GM15510 (cell line): Measurements from ENCODE around the gene PNPLA8.

Source experiments
- POLR2A ChIP-seq: IDR thresholded peaks from 3 replicates; pipeline ENCODE4 v1.6.1; 2011; ENCODE audit warnings: borderline replicate concordance; ENCODE audit not compliant: insufficient read length; ENCODE audit errors: extremely low read depth

The PNPLA8 gene

DNA sequence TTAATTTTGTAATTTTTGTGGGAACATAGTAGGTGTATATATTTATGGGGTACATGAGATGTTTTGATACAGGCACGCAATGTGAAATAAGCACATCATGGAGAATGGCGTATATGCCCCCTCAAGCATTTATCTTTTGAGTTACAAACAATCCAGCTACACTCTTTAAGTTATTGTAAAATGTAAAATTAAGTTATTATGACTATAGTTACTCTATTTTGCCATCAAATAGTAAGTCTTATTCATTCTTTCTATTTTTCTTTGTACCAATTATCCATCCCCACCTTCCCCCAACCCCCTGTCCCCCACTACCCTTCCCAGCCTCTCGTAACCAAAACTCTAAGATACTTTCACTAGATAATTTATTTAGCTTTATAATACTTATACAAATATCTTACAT is 7.8 kb upstream of the PNPLA8 start:
- TF ChIP-seq POLR2A: no peak

- no peak for TF ChIP-seq POLR2A
Observed at GRCh38 chr7:108529341-108529740, 3.4 kb upstream of the PNPLA8 start.

DNA sequence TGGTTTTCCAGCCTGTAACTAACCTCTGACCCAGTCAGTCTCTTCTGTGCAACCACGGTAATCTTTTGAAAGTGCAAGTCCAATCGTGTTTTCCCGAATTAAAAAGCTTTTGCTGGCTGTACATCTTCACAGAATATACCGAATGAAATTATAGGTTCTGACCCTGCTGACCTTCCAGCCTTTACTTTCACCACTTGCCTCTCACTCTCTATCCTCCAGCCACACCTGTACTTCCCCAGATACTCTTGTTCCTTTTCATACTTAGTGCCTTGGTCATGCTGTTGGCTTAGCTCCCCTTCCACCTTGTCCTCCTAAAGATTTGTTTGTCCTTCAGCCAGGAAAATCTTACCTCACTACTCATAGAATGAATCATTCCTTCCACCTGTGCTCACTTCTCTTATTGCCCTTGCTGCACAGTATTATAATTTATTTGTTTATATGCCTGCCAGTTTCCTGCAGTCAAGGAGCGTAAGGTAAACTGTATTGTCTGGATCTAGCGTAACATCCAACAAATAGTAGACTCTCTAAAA is 2.3 kb upstream of the PNPLA8 start:
- no peak for TF ChIP-seq POLR2A

DNA sequence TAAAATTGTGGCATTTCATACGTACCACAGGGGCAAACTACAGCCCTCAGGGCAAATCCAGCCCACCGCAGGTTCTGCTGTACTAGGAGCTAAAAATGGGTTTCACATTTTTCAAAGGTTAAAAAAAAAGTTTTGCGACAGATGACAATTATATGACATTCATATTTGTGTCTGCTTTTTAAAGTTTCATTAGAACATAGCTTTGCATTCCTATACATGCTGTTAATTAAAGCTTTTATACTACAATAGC is 758 bp upstream of the PNPLA8 start:
- no peak for TF ChIP-seq POLR2A

GRCh38 chr7:108525327-108525984 is 479 bp downstream of the PNPLA8 start:
- no peak for TF ChIP-seq POLR2A

- TF ChIP-seq POLR2A: no peak
Observed at GRCh38 chr7:108522780-108523179, 3.2 kb downstream of the PNPLA8 start.

DNA sequence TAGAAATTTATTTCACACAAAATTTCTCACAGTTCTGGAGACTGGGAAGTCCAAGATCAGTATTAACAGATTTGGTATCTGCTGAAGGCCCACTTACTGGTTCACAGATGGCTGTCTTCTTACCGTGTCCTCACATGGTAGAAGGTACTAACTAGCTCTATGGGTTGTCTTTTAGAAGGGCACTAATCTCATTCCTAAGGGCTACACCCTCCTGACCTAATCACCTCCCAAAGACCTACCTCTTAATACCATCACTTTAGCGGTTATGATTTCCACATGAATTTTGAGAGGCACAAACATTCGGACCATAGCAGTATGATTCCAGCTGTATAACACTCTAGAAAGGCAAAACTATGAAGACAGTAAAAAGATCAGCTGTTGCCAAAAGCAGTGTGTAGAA is 8.0 kb downstream of the PNPLA8 start:
- no peak for TF ChIP-seq POLR2A

DNA sequence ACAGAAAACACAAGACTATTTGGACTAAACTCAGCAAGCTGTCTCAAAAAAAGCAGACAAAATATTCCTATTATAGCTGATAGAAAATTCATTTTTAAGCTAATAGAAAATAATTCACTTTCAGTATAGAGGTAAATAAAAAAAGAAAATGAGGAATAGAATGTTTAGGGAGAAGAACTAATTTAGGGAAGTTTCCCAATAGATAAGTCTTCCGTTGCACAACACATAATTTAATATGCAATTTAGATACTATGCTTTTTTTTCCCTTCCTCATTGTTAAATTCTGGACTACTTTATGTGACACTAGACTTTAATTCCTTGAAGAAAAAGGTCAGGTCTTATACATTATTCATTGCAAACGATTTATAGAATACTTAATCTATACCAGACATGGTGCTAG is 10.3 kb downstream of the PNPLA8 start:
- TF ChIP-seq POLR2A: no peak

DNA sequence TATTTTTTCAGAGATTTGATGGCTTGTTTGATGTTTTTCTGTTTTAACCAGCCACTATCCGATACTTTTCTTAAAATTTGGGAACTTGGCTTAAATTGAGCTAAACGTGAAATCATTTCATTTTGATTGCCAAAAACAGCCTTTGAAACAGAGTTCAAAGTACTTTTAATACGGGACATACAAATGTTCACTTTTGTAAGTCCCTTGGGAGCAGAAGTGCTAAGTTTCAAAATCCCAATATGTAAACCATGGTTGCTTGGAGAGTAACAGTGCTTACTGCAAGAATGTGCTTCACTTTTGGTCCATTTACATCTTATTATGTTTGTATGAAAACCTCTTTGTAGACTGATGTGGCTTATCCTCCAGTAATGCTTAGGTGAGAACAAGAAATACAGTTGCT is 10.9 kb downstream of the PNPLA8 start:
- no peak for TF ChIP-seq POLR2A

GRCh38 chr7:108511939-108512338 is 14.0 kb downstream of the PNPLA8 start:
- TF ChIP-seq POLR2A: no peak

- no peak for TF ChIP-seq POLR2A
Observed at GRCh38 chr7:108503112-108504026, 22.6 kb downstream of the PNPLA8 start.

GRCh38 chr7:108499566-108499965 is 26.4 kb downstream of the PNPLA8 start:
- TF ChIP-seq POLR2A: no peak

DNA sequence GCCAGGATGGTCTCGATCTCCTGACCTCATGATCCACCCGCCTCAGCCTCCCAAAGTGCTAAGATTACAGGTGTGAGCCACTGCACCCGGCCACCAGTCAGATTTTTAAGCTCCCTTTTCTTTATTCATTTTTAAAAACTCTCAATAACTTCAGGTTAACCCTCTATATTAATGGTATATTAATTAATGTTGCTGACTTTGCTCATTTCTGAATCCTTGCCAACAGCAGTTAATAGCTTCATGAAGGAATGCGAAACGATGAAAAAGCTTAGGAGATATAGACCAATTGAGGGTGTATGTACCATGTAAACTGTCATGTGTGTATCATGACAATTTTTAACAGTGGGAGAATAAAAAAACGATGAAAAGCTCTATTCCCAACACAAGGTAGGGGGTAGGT is 27.5 kb downstream of the PNPLA8 start:
- TF ChIP-seq POLR2A: no peak

DNA sequence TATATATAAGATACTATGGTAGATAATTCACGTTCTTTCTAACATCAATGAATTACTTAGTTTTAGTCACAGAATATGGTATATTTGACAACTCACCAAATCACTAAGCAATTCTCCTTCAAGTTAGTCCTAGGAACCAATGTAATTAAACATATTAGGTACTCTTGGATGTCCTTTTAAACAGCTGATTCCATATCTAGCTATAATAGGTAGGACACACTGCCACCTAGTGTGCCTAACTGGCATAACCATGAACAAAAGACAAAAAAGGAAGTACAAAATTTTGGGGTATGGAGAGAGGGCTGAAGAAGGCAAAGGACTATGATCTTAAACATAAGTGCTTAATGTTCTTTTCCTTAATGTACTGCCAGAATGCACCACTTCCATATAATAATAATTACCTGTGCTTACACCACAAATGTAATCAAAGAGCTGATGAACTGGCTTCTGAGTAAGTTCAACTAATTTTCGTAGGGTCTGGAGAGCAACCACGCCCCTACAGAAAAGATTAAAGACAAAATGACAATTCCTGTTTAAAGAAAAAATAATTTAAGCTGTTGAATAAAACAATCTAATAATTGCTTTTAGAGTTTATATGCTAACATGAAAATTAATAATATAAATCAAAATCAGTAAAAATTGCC is 28.7 kb downstream of the PNPLA8 start:
- no peak for TF ChIP-seq POLR2A

DNA sequence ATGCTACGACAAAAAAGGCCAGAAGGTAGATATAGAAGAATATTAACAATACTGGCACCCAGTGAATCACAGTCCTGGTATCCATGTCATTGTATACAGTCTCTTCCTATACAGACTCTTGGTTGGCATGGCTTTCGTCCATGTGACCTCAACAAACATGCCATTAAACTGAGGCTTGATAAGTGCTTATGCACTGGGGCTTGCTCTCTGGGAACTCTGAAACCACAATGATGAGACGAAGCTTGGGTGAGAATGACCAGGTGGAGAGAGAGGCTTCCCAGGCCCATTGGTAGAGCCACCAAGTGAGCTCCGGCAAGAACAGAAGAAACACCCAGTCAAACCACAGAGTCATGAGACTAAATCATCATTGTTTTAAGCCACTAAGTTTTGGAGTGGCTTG is 33.2 kb downstream of the PNPLA8 start:
- no peak for TF ChIP-seq POLR2A

DNA sequence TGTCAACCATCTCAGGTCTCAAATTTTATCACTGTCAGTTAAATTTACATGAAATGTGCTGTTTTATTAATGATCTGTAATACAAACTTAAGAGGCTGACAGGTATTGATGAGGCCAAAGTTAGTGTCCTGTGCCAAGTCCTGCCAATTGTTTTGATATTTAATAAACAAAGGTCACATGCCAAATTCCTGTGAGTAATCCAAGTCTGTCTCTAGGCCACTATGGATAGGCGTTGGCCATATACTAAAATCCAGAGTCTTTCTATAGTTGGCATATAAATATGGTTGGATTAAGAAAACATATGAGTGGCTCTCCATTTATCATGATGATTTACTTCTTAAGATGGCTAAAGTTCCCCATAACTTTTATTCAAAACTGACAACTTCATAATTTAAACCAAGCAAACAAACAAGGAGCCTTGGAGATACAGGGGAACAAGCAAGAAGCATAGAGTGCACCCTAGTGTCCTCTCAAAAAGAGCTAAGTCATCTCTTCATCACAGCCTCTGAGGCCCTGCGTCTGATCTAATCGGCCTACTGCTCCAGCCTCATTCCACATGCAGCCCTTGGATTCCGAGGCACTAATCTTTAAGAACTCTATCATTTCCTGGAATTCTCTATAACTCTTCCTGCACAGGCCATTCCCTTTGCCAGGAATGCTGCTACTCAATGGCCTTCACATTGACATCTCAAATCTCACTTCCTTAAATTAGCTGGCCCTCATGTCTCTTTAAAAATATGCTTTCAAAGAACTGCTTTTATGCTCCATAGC is 37.0 kb downstream of the PNPLA8 start:
- no peak for TF ChIP-seq POLR2A

DNA sequence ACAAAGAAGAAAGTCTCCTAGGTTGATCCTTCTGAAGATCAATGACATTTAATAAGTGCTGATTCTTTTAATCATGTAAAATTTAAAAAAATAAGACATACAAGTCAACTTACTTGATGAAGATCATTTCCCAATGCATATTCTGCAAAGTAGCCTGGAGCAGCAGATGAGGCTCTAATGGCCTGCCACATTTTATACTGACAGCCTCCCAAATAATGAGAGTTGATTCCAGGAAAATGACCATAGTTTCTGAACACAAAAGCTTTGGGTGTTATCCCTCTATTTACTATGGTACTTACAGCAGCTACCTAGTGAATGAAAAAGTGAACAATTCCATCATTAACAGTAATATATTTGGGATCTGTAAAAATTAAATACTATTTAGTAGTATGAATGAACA is 38.3 kb downstream of the PNPLA8 start:
- TF ChIP-seq POLR2A: no peak
